Prostate gland (tissue), 2 donors: Measurements from ENCODE around the gene MSH4. TPM values are rescaled to one million over a fixed set of nuclear protein-coding genes. Genes with fewer than 3 reads are reported as not detected.
"Not testable (repeated sequence)": the region's sequence is repeated elsewhere in the genome, so short reads cannot be mapped to it uniquely, and the experiment has no call there.

ENCODE experiments used
- DNase-seq: peaks from one replicate; pipeline ENCODE4 v3.0.0-alpha.2; 2019; ENCODE audit warnings: low spot score
- H3K27ac ChIP-seq, 2 donors: fragments of 200-600 bp; sonication (generic); 2 replicates each; pipeline ENCODE4 v1.5.1; 2017 to 2019
- H3K27me3 ChIP-seq: fragments of 200-600 bp; sonication (generic); replicated peaks from 2 replicates; pipeline ENCODE4 v1.5.1; 2019; ENCODE audit not compliant: insufficient read depth
- H3K36me3 ChIP-seq, 2 donors: fragments of 200-600 bp; sonication (generic); 1 replicate in 1 of 2; 2 replicates in 1 of 2; pipeline versions ENCODE4 v1.5.1 to v1.8.1; 2017 to 2019
- H3K4me1 ChIP-seq: fragments of 200-600 bp; sonication (generic); replicated peaks from 2 replicates; pipeline ENCODE4 v1.5.1; 2019
- H3K4me3 ChIP-seq, 2 donors: fragments of 200-600 bp; sonication (generic); 2 replicates each; pipeline ENCODE4 v1.5.1; 2017 to 2019
- H3K9me3 ChIP-seq: fragments of 200-600 bp; sonication (generic); 2 replicates; pipeline ENCODE4 v1.5.1; 2017
- CTCF ChIP-seq, 4 experiments: fragments of 200-600 bp in 2 of 4; fragments of 450-650 bp in 2 of 4; sonication (generic) in 2 of 4; IDR thresholded peaks; 1 replicate in 3 of 4; 2 replicates in 1 of 4; pipeline ENCODE4 v1.5.1; 2016 to 2019; ENCODE audit warnings: antibody characterized with exemption in 4 of 4, mild to moderate bottlenecking in 2 of 4, moderate library complexity in 2 of 4
- POLR2A ChIP-seq: fragments of 450-650 bp; IDR thresholded peaks from one replicate; pipeline ENCODE4 v1.6.1; 2016; ENCODE audit warnings: antibody characterized with exemption, mild to moderate bottlenecking
- POLR2AphosphoS5 ChIP-seq: sonication (generic); formaldehyde crosslinking; IDR thresholded peaks from one replicate; pipeline ENCODE4 v1.6.1; 2017; ENCODE audit warnings: antibody characterized with exemption
- WGBS: methylation state at CpG from one replicate; pipeline ENCODE4 v1.1.5; 2018; 5-methylcytosine and 5-hydroxymethylcytosine counted together
- intact Hi-C: fragments of 100-400 bp; cut with DNase I; formaldehyde crosslinking; loops from one replicate; pipeline ENCODE4 v1.14.2; 2022
- total RNA-seq, 2 donors: library from RNA; depleted of rRNA; stranded (reverse); fragments of >200 nt; gene quantifications; one replicate each; pipeline ENCODE4 v1.1.0, GENCODE V29; 2016

Gene MSH4
- under 1 TPM; 0.05 to 0.91 TPM for total RNA-seq

- Histone ChIP-seq H3K4me3 (no peak within 1 kb of the TSS), H3K9me3 (no peaks in the 10 kb centered on the region), H3K27me3 (no peaks in the 10 kb centered on the region), H3K27ac (no peak within 1 kb of the TSS), H3K36me3 (no peaks in the 10 kb centered on the region), H3K4me1 (no peaks in the 10 kb centered on the region)
- TF ChIP-seq POLR2A (no peak), CTCF (IDR thresholded peaks at IDR 0.05) (no peak), POLR2AphosphoS5 (no peak)
- intact Hi-C loops: no loop called here
- WGBS: 86% methylated on average over 34 of the region's 34 CpGs
- no peak for DNase-seq
Measured at GRCh38 chr1:75796376-75797272, at the start of gene MSH4. MSH4 (plus strand) TSS chr1:75796882; CDS start chr1:75796986, 104 bp downstream.

GRCh38 chr1:75757210-75757609 is 39.5 kb upstream of the MSH4 start:
- intact Hi-C loops, H3K4me3 ChIP-seq, DNase-seq: not testable (repeated sequence)

GRCh38 chr1:75758543-75758942 is 38.1 kb upstream of the MSH4 start:
- H3K9me3 ChIP-seq, H3K4me3 ChIP-seq, H3K27ac ChIP-seq, intact Hi-C loops, DNase-seq, H3K4me1 ChIP-seq, H3K27me3 ChIP-seq, H3K36me3 ChIP-seq: not testable (repeated sequence)
- WGBS: 83% methylated on average over 4 of the region's 4 CpGs

More at GRCh38 chr1:75757210-75757609, 39.5 kb upstream of the MSH4 start:
- H3K27me3 ChIP-seq, H3K27ac ChIP-seq, H3K9me3 ChIP-seq, H3K4me1 ChIP-seq, H3K36me3 ChIP-seq: not testable (repeated sequence)

- Histone ChIP-seq H3K9me3 (no peaks in the 10 kb centered on the region), H3K4me1 (no peaks in the 10 kb centered on the region), H3K27ac (no peak overlapping the region), H3K27me3 (no peaks in the 10 kb centered on the region), H3K36me3 (no peaks in the 10 kb centered on the region), H3K4me3 (no peak overlapping the region)
- DNase-seq: no peak
- intact Hi-C loops: no loop called here
- 71% methylated on average over 1 of the region's 1 CpG for WGBS
- TF ChIP-seq POLR2AphosphoS5: no peak
- TF ChIP-seq CTCF (IDR thresholded peaks at IDR 0.05): no peak
- TF ChIP-seq POLR2A: no peak
Measured at GRCh38 chr1:75764057-75764655, 32.5 kb upstream of the MSH4 start.

GRCh38 chr1:75765697-75766355 is 30.9 kb upstream of the MSH4 start:
- no peak overlapping the region for H3K27ac ChIP-seq
- H3K4me1 ChIP-seq: no peaks in the 10 kb centered on the region
- WGBS: 86% methylated on average over 1 of the region's 1 CpG
- TF ChIP-seq CTCF (IDR thresholded peaks at IDR 0.05) (no peak), POLR2AphosphoS5 (no peak), POLR2A (no peak)
- no peaks in the 10 kb centered on the region for H3K36me3 ChIP-seq
- no peak for DNase-seq
- no peak overlapping the region for H3K4me3 ChIP-seq
- H3K27me3 ChIP-seq: no peaks in the 10 kb centered on the region
- intact Hi-C loops: no loop called here
- no peaks in the 10 kb centered on the region for H3K9me3 ChIP-seq
